ES-I3 (cell line): ENCODE measurements around the gene FLNA.
"Not testable (repeated sequence)": the region's sequence is repeated elsewhere in the genome, so short reads cannot be mapped to it uniquely, and the experiment has no call there.

Experiments used
- H3K36me3 ChIP-seq: 2 replicates; pipeline ENCODE4 v1.6.1; 2013; ENCODE audit warnings: mild to moderate bottlenecking, low read length, control low read depth, moderate library complexity; ENCODE audit not compliant: insufficient read depth
- H3K4me1 ChIP-seq: 2 replicates; pipeline ENCODE4 v1.6.1; 2013; ENCODE audit warnings: mild to moderate bottlenecking, control low read depth, low read length; ENCODE audit not compliant: insufficient read depth
- H3K9ac ChIP-seq: 2 replicates; pipeline ENCODE4 v1.6.1; 2013; ENCODE audit warnings: low read depth, mild to moderate bottlenecking, low read length, moderate library complexity
- H3K9me3 ChIP-seq: 2 replicates; pipeline ENCODE4 v1.6.1; 2013; ENCODE audit warnings: mild to moderate bottlenecking, low read length, moderate library complexity; ENCODE audit not compliant: control insufficient read depth, insufficient read depth

FLNA gene

GRCh38 chrX:154403192-154403591 lies 28.8 kb upstream of the FLNA start:
- H3K36me3 ChIP-seq = peaks cover 13% of the 10 kb centered on the region; the same call in 1 of the 2 replicates
- no peaks in the 10 kb centered on the region; the same call in 1 of the 2 replicates for H3K4me1 ChIP-seq
- no peaks in the 10 kb centered on the region for H3K9me3 ChIP-seq
- no peak overlapping the region for H3K9ac ChIP-seq

GRCh38 chrX:154402622-154403127 lies 28.2 kb upstream of the FLNA start:
- H3K36me3 ChIP-seq = peaks cover 13% of the 10 kb centered on the region; the same call in 1 of the 2 replicates

GRCh38 chrX:154401918-154402621 lies 27.6 kb upstream of the FLNA start:
- peaks cover 13% of the 10 kb centered on the region; the same call in 1 of the 2 replicates for H3K36me3 ChIP-seq
- no peak overlapping the region for H3K9ac ChIP-seq
- H3K4me1 ChIP-seq = no peaks in the 10 kb centered on the region; the same call in 1 of the 2 replicates
- no peaks in the 10 kb centered on the region for H3K9me3 ChIP-seq

More at GRCh38 chrX:154402622-154403127, 28.2 kb upstream of the FLNA start:
- Histone ChIP-seq H3K9ac (no peak overlapping the region), H3K4me1 (no peaks in the 10 kb centered on the region; the same call in 1 of the 2 replicates), H3K9me3 (no peaks in the 10 kb centered on the region)

- no peak overlapping the region for H3K9ac ChIP-seq
- no peaks in the 10 kb centered on the region for H3K9me3 ChIP-seq
- peaks cover 13% of the 10 kb centered on the region; the same call in 1 of the 2 replicates for H3K36me3 ChIP-seq
- H3K4me1 ChIP-seq = no peaks in the 10 kb centered on the region; the same call in 1 of the 2 replicates
These were observed 26.8 kb upstream of the FLNA start for GRCh38 chrX:154401045-154401799.

DNA sequence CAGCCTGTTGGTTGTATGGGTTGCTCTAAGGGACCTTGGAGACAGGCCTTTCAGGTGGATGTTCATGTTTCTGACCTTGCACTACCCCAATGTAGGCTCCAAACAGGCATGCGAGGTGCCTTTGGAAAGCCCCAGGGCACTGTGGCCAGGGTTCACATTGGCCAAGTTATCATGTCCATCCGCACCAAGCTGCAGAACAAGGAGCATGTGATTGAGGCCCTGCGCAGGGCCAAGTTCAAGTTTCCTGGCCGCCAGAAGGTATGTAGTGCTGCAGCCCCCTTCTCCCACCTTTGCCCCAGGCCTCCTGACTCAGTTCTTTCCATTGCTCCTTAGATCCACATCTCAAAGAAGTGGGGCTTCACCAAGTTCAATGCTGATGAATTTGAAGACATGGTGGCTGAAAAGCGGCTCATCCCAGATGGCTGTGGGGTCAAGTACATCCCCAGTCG lies 26.0 kb upstream of the FLNA start:
- H3K36me3 ChIP-seq = peaks cover 13% of the 10 kb centered on the region; the same call in 1 of the 2 replicates
- H3K4me1 ChIP-seq, H3K9ac ChIP-seq, H3K9me3 ChIP-seq: not testable (repeated sequence)

DNA sequence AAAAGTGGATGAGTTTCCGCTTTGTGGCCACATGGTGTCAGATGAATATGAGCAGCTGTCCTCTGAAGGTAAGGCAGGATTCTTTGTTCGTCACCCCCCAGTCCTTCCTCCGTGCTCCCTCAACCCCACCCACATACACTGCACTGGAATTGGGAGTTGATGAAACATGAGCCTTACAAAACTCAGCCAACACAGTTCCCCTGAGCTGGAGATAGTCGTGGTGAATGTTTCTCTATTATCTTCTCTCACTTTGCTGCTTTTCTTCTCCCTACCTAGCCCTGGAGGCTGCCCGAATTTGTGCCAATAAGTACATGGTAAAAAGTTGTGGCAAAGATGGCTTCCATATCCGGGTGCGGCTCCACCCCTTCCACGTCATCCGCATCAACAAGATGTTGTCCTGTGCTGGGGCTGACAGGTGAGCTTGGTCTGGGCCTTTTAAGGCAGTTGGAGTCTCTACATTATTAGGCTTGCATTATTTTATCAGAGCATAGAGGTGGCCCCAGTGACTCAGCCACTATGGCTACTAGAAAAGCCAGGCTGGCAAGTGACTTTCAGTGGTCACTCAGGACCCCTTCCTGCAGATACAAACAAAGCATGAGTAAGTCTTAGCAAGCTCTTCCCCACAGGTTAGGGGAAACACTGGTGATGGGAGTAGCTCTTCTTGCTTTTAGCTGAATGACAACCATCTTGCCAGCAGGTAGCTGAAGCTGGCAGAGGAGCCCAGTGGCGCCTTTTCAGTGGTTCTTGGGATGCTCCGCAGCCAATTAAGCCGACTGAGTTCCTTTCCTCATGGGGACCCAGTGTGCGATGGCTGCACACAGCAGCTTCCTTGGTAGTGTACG lies 25.3 kb upstream of the FLNA start:
- Histone ChIP-seq H3K9ac (peak overlapping the region; percentile 93), H3K36me3 (peaks cover 13% of the 10 kb centered on the region; the same call in 1 of the 2 replicates), H3K4me1 (no peaks in the 10 kb centered on the region; the same call in 1 of the 2 replicates), H3K9me3 (no peaks in the 10 kb centered on the region)

- H3K36me3 ChIP-seq = peaks cover 13% of the 10 kb centered on the region; the same call in 1 of the 2 replicates
These were observed 24.5 kb upstream of the FLNA start for GRCh38 chrX:154398668-154399526.

GRCh38 chrX:154397888-154398667 lies 23.6 kb upstream of the FLNA start, which contains the start of gene RPL10:
RPL10 (plus strand) TSS chrX:154398377; CDS start chrX:154398520, 143 bp downstream.
- peaks cover 13% of the 10 kb centered on the region; the same call in 1 of the 2 replicates for H3K36me3 ChIP-seq
- no peaks in the 10 kb centered on the region; the same call in 1 of the 2 replicates for H3K4me1 ChIP-seq
- peak within 1 kb of the TSS; percentile 93 for H3K9ac ChIP-seq
- no peaks in the 10 kb centered on the region for H3K9me3 ChIP-seq

More at GRCh38 chrX:154398668-154399526, 24.5 kb upstream of the FLNA start:
- no peaks in the 10 kb centered on the region for H3K9me3 ChIP-seq
- peak overlapping the region; percentile 93 for H3K9ac ChIP-seq
- no peaks in the 10 kb centered on the region; the same call in 1 of the 2 replicates for H3K4me1 ChIP-seq

DNA sequence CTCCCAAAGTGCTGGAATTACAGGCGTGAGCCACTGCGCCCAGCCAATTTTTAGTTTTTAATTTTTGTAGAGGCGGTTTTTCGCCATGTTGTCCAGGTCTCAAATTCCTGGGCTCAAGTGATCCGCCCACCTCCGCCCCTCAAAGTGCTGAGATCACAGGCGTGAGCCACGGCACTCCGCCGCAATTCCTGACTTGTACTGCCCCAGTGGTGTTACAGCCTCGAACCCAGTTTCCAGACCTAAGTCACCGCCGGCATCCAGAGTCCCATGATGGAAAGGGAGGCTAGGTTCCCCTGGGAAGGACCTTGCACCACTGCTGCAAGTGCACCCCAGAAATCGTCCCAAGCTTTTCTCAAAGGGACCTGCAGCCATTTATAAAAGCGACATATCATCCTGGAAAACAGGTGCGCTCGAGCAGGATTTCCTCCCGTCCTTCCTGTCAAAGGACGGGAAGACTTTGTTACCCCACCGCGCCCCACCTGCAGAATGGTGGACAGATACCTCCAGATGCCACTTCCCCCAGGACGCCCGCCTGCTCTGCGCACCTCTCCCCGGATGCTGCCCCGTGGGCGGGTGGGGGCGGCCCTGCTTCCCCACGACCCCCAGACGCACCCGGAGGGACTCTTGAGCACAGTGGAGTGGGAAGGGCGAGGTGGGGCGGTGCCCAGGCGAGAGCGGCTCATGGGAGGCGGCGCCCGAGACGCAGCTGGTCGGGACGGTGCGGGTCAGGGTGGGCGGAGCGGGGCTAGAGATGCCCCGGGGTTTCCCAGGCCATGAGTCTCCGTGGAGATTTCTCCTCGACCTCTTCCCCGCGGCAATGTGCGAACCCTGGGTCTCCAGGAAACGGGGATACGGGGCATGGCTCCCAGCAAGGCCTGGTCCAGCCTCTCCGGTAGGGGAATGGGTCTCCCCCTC lies 22.8 kb upstream of the FLNA start:
- Histone ChIP-seq H3K9me3 (no peaks in the 10 kb centered on the region), H3K4me1 (no peaks in the 10 kb centered on the region; the same call in 1 of the 2 replicates), H3K9ac (peak overlapping the region; percentile 74), H3K36me3 (peaks cover 13% of the 10 kb centered on the region; the same call in 1 of the 2 replicates)

GRCh38 chrX:154396363-154396762 lies 21.9 kb upstream of the FLNA start:
- not testable (repeated sequence) for H3K9ac ChIP-seq, H3K4me1 ChIP-seq, H3K9me3 ChIP-seq
- H3K36me3 ChIP-seq = peaks cover 13% of the 10 kb centered on the region; the same call in 1 of the 2 replicates

GRCh38 chrX:154389812-154390747 lies 15.6 kb upstream of the FLNA start:
- H3K9me3 ChIP-seq, H3K9ac ChIP-seq, H3K36me3 ChIP-seq, H3K4me1 ChIP-seq: not testable (repeated sequence)
